Midbrain (tissue), 1 donor: ENCODE measurements around the gene SCD.
A peak's percentile ranks its signal among the peaks of the same experiment; 100 is the strongest.

ENCODE experiments used
- DNase-seq: peaks from one replicate; lab custom pipeline; 2025; lab: John Stamatoyannopoulos, UW

SCD gene

DNA sequence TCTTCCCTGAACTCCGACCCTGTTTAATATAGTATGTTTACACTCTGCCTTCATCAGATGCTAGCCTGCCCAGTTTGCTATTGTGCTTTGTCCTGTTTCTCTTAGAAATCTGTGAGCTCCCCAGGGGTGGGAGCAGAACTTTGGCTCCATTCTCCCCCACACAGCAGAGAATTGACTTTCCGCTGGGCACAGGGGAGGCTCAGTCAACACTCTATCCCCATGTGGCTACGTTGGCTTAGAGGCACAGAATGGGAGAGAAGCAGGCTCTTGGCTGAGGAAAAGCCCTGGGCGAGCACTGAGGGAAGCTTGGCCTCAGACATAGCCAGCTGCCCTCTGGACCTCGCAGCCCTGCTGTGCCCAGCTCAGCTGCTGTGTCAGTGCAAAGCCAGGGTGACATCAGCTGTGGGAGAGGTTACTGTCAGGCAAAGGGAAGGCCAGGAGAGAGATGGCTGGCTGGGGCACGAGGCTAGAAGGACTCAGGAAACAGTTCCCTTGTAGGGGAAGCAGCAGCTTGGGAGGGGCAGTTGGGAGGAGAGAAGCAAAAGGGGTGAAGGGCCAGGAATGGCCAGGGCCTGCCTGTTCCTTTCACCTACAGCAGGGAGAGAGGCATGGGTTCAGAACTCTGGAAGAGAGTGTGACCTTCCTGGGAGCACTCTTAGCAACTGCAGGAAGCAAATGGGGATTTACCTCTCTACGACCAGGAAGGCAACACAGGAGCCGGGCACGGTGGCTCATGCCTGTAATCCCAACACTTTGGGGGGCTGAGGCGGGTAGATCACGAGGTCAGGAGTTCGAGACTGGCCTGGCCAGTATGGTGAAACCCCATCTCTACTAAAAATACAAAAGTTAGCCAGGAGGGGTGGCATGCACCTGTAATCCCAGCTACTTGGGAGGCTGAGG, 5.8 kb upstream of the SCD start:
- DNase-seq = peak; percentile 86

GRCh38 chr10:100341953-100342626, 4.9 kb upstream of the SCD start:
- DNase-seq = peak; percentile 62

DNA sequence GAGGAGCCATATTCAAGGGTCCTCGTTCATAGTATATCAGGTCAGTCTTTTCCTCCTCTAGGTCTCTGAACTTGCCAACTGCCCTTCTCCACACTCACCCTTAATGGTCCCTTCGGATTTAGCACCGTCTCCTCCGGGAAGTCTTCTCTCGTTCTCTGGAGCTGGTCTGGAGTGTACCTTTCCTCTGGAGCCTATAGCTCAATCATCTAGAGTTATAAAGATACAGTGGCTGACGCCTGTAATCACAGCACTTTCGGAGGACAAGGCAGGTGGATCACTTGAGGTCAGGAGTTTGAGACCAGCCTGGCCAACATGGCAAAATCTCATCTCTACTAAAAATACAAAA, 4.4 kb upstream of the SCD start:
- DNase-seq = no peak

DNA sequence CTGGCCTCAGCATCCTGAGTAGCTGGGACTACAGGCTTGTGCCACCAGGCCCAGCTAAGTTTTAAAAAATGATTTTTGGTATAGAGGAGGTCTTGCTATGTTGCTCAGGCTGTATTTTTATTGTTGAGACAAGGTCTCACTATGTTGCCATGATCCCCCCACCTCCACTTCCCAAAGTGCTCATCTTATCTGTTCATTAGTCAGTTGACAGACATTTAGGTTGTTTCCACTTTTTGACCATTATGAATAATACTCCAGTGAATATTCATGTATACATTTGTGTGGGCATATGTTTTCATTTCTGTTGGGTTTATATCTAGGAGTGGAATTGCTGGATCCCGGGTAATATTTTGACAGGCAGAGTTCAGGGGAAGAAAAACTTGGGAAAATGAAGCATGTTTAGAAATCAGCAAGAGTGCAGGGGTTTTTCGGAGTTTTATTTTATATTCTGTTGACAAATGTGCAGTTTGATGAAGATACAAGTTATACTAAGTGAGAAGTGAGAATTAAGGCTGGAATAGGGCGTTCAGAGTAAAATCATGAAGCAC, 2.7 kb upstream of the SCD start:
- DNase-seq = no peak

GRCh38 chr10:100345570-100346330, 1.3 kb upstream of the SCD start:
- DNase-seq = peak; percentile 44

- peak; percentile 86 for DNase-seq
These were observed 675 bp upstream of the SCD start for GRCh38 chr10:100346351-100346764.

GRCh38 chr10:100347568-100348195, 649 bp downstream of the SCD start:
- DNase-seq = no peak

DNA sequence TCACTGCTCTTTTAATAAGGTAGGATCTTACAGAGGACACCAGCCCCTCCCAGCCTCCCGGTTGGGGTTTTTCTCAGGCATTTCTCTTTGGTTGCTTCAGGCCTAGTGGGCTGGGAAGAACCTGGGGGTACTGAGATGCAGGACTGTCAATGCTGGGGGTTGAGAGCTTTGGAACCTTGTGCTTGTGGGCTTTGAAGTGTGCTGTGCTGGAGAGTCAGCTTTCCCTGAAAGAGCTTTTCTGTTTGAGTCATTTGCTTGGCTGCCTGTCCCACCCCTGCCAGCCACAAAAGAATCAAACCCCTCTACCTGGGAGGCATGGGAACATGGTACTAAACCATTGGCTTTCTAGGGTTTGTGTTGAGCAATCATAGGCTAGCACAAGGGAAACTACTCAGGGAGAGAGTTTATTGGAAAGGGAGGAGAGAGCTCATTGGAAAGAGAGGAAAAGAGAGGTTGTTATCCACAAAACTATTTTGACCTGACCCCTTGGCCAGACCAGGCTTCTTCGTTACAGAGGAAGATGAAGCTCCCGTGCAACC, 1.4 kb downstream of the SCD start:
- no peak for DNase-seq

- no peak for DNase-seq
These were observed 2.1 kb downstream of the SCD start for GRCh38 chr10:100349087-100349486.

DNA sequence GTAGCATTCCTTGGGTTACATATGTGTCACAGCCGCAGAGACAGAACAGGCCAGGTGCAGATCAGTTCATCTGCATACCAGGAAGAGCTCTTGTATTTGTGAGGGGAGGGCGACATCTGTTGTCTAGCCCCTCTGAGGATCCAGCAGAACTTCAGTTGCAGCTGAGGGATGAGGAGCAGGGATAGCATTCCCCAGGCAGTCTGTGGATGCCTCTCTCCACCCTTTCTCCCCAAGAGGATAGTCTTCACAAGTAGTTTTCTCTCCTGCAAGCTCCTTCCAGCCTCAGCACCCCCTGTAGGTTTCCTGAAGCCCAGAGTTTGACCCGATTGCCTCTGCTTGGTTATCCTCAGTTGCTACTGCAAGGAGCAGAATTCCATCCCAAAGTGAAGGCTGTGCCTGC, 2.6 kb downstream of the SCD start:
- DNase-seq = no peak

DNA sequence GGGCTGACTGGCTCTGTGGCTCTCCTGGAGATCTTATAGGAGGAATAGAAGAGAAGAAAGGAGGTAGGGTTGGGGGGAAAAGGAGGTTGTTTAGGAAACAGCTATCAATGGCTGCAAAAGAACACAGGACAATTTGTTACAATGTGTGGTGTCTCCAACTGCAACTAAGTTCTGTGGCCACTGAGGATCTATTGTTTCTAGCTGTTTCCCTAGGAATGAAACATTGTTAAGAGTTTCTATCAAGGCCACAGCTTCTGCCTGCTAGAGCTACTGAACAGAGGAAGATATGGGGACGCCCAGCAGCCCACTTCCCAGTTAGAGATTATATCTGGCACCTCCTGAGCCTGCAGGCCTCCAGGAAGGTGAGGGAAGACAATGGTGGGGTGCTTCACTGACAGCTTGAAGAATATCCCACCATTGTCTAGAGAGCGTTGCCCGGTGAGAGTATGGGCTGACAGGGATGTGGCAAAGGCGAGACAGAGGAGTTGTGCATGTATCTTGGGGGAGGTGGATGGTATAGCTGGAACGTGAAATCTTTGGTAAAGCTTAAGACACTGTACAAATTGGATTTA, 4.0 kb downstream of the SCD start:
- DNase-seq = peak; percentile 57

GRCh38 chr10:100353770-100354485, 6.9 kb downstream of the SCD start:
- DNase-seq = no peak

- DNase-seq = no peak
These were observed 8.1 kb downstream of the SCD start for GRCh38 chr10:100355086-100355485.

DNA sequence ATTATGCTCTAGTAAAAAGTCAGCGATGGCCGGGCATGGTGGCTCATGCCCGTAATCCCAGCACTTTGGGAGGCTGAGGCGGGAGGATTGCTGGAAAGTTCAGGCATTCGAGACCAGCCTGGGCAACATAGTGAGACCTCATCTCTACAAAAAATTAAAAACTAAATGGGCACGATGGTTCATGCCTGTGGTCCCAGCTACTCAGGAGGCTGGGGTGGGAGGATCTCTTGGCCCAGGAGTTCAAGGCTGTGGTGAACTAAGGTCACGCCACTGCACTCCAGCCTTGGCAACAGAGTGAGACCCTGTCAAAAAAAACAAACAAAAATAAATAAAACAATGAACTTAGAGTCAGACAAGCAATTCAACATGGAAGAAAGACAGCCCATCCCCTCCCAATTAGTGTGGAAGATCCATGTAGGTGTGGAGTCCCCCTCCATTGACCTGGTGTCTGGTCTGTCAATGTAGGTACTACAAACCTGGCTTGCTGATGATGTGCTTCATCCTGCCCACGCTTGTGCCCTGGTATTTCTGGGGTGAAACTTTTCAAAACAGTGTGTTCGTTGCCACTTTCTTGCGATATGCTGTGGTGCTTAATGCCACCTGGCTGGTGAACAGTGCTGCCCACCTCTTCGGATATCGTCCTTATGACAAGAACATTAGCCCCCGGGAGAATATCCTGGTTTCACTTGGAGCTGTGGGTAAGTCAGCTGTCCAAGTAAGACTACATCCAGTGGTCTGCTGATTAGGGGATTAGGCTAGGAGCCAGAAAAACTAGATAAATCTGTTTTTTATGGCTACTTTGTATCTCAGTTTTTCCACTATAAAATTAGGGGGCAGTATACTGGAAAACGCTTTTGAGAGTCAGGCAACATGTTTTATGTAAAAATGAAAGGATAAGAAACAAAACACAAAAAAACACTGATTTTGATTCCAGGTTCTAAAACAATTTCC, 9.3 kb downstream of the SCD start:
- no peak for DNase-seq

GRCh38 chr10:100357059-100357858, 10.2 kb downstream of the SCD start:
- no peak for DNase-seq

DNA sequence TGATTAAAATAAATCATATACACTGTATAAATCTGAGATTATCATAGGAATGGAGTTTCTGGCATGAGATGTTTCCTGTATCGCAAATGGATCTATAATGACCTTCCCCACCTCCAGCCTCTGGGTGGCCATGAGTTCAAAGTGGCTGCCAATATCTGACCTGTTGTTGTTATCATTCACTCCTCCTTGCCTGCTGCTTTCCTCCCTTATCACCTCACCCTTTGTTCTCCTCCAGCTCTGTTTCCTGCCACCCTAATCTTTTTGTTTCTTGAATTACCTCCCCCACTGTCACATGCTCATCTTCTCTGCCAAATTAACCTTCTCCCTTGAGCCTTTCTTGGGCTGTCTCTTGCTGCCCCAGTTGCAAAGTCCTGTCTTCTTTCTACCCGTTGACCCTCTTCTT, 12.0 kb downstream of the SCD start:
- DNase-seq = no peak

- no peak for DNase-seq
These were observed 12.6 kb downstream of the SCD start for GRCh38 chr10:100359529-100360150.

- DNase-seq = no peak
These were observed 13.2 kb downstream of the SCD start for GRCh38 chr10:100360234-100360633.
